Activated naive CD8-positive, alpha-beta T cell treated with anti-CD3 and anti-CD28 coated beads, Interleukin-2, amount 10 ng/mL, durations not matched to agents 7 days and 5 days (primary cell): Measurements from ENCODE around the gene EML6. TPM values are rescaled to one million over a fixed set of nuclear protein-coding genes. Genes with fewer than 3 reads are reported as not detected.

Experiments used
- ATAC-seq: fragments of 150-1000 bp; cut with Tn5 transposase; one replicate; pipeline ENCODE4 v1.10.0; 2021; ENCODE audit warnings: low read depth, moderate library complexity
- POLR2A ChIA-PET: fragments of 350-600 bp; sonication (Branson Sonifier 250); formaldehyde crosslinking; loops from one replicate; lab custom pipeline; 2021; ENCODE audit warnings: antibody characterized with exemption; lab: Charles Lee
- DNase-seq: peaks from one replicate; pipeline ENCODE4 v3.0.0; 2021
- H3K27ac Mint-ChIP-seq: one replicate; pipeline ENCODE4 v1.8.0; 2022; ENCODE audit warnings: mild to moderate bottlenecking, mixed read lengths
- H3K27me3 Mint-ChIP-seq: one replicate; pipeline ENCODE4 v1.8.0; 2022; ENCODE audit warnings: mild to moderate bottlenecking, moderate library complexity, mixed read lengths
- H3K36me3 Mint-ChIP-seq: one replicate; pipeline ENCODE4 v1.8.0; 2021; ENCODE audit warnings: mild to moderate bottlenecking, mixed read lengths
- H3K4me1 Mint-ChIP-seq: one replicate; pipeline ENCODE4 v1.8.0; 2021; ENCODE audit warnings: mixed read lengths
- H3K4me3 Mint-ChIP-seq: one replicate; pipeline ENCODE4 v1.8.0; 2022; ENCODE audit warnings: mild to moderate bottlenecking, moderate library complexity, mixed read lengths
- H3K9me3 Mint-ChIP-seq: one replicate; pipeline ENCODE4 v1.8.0; 2021; ENCODE audit warnings: mixed read lengths
- total RNA-seq, 2 experiments: library from RNA; stranded (reverse); gene quantifications; one replicate each; pipeline ENCODE4 v1.2.3, GENCODE V29; 2021

EML6 gene
- total RNA-seq, 2 experiments from 2014 or later = 2.1 to 2.4 TPM

DNA sequence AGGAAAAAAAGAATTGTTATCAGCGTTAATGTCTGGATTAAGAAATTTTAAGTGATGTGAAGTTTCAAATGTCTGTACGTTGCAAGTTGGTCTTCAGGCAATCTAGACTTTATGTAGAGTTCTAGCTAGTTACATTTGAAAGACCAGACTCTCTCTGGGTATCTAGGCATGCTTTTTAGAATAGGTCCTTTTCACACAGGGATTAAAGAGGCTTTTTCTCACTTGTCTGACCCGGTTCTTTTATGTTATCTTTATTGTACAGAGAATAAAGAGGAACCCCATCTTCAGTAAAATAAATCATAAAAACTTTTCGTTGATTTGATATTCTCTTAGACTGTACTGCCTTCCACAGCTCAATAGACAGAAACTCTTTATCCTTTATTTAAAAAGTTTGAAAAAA lies 8.5 kb upstream of the EML6 start:
- Mint-ChIP-seq H3K27ac (no peak overlapping the region), H3K4me3 (no peak overlapping the region), H3K9me3 (no peaks in the 10 kb centered on the region), H3K27me3 (peaks cover 62% of the 10 kb centered on the region), H3K36me3 (peaks cover 2% of the 10 kb centered on the region), H3K4me1 (peaks cover 2% of the 10 kb centered on the region)
- POLR2A ChIA-PET = no interaction called here
- DNase-seq (no peak), ATAC-seq (no peak)

DNA sequence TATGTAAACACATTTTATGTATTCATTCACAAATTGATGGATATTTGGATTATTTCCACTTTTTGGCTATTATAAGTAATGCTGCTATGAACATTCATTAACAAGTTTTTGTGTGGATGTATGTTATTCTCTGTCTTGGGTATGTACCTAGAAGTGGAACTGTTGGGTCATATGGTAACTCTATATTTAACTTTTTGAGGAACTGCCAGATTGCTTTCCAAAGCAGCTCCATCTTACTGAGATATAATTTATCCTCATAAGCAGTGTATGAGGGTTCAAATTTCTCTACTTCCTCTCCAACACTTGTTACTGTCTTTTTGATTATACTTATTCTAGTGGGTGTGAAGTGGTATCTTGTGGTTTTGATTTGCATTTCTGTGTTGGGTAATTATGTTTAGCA lies 7.1 kb upstream of the EML6 start:
- H3K36me3 Mint-ChIP-seq = no peaks in the 10 kb centered on the region

DNA sequence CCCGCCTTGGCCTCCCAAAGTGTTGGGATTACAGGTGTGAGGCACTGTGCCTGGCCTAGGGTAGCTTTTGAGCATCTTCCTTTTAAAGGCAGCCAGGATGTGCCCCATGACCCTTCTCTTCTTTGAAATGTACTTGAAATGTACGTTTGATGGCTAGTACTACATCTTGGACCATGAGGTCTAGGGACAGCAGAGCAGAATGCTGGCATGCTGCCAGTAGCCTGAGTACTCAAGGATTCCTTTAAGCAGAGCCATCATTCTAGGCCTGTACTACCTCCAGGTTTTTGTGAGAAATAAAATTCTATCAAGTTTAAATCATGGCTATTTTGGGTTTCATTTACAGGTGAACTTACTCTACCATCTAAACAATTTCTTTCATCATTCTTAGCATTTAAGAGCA lies 2.9 kb upstream of the EML6 start:
- H3K4me1 Mint-ChIP-seq = peaks cover 11% of the 10 kb centered on the region
- peaks cover 36% of the 10 kb centered on the region for H3K27me3 Mint-ChIP-seq
- no peak for ATAC-seq
- no peak overlapping the region for H3K4me3 Mint-ChIP-seq
- no peak for DNase-seq
- no peak overlapping the region for H3K27ac Mint-ChIP-seq
- POLR2A ChIA-PET = no interaction called here
- no peaks in the 10 kb centered on the region for H3K36me3 Mint-ChIP-seq
- H3K9me3 Mint-ChIP-seq = no peaks in the 10 kb centered on the region

More for the DNA sequence above, 7.1 kb upstream of the EML6 start:
- Mint-ChIP-seq H3K4me1 (no peaks in the 10 kb centered on the region), H3K9me3 (no peaks in the 10 kb centered on the region), H3K27ac (no peak overlapping the region), H3K4me3 (no peak overlapping the region), H3K27me3 (peaks cover 51% of the 10 kb centered on the region)
- ATAC-seq (no peak), DNase-seq (no peak)
- POLR2A ChIA-PET = no interaction called here

DNA sequence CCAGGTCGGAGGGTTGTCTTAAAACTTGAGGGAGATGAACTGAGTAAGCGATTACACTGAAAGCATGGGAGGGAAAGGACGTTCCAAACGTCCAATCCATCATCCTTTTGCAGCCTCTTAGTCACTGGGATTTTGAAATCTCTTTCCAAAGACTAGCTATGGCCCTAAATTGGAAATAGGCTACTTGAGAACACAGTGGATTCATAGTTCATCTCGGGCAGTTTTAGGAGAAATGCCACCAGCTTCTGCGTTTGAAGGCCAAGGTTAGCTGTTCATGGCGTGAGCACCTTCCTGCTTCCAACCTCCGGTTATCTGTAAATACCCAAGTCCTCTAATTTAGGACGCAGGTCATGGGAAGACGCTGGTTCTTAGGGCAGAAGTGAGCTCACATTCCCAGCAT lies 821 bp upstream of the EML6 start:
- H3K4me3 Mint-ChIP-seq = peak overlapping the region; percentile 92
- DNase-seq (no peak), ATAC-seq (no peak)
- H3K9me3 Mint-ChIP-seq = no peaks in the 10 kb centered on the region
- H3K27me3 Mint-ChIP-seq = peaks cover 46% of the 10 kb centered on the region
- H3K36me3 Mint-ChIP-seq = no peaks in the 10 kb centered on the region
- POLR2A ChIA-PET = interaction anchor here (0.8 to 1.2 kb wide), 3 partner anchors 17 to 328 kb away, joined by 3 read pairs; partner anchors contain the start of gene RTN4
- H3K4me1 Mint-ChIP-seq = peaks cover 11% of the 10 kb centered on the region
- H3K27ac Mint-ChIP-seq = no peak overlapping the region

DNA sequence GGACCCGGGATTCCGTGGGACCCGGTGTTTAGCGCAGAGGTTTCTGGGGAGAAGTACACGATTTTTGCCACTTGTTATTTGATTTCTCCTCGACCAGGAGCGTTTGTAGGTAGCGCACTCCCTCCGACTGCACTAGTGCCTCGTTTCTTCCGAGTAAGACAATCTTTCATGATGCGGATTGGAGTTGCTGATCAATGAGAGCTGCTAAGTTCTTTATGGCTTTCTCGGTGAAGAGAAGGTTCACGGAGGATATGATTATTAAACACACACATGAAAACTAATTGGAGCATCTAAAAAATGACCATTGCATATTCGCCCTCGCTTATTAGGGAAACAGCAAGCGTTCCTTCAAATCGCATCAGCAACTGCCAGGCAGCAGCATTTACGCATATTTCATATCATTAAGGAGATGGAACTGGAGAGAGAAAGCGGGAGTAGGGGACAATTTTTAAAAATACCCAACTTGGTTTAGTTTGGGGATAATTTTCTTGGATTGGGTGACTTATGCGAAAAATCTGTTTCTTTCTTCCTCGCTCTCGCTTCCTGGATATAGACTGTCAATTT lies 616 bp downstream of the EML6 start:
- peaks cover 41% of the 10 kb centered on the region for H3K27me3 Mint-ChIP-seq
- peak overlapping the region; percentile 92 for H3K4me3 Mint-ChIP-seq
- POLR2A ChIA-PET = no interaction called here
- peaks cover 11% of the 10 kb centered on the region for H3K4me1 Mint-ChIP-seq
- H3K9me3 Mint-ChIP-seq = no peaks in the 10 kb centered on the region
- H3K36me3 Mint-ChIP-seq = no peaks in the 10 kb centered on the region
- no peak for DNase-seq
- H3K27ac Mint-ChIP-seq = no peak overlapping the region
- ATAC-seq = no peak

DNA sequence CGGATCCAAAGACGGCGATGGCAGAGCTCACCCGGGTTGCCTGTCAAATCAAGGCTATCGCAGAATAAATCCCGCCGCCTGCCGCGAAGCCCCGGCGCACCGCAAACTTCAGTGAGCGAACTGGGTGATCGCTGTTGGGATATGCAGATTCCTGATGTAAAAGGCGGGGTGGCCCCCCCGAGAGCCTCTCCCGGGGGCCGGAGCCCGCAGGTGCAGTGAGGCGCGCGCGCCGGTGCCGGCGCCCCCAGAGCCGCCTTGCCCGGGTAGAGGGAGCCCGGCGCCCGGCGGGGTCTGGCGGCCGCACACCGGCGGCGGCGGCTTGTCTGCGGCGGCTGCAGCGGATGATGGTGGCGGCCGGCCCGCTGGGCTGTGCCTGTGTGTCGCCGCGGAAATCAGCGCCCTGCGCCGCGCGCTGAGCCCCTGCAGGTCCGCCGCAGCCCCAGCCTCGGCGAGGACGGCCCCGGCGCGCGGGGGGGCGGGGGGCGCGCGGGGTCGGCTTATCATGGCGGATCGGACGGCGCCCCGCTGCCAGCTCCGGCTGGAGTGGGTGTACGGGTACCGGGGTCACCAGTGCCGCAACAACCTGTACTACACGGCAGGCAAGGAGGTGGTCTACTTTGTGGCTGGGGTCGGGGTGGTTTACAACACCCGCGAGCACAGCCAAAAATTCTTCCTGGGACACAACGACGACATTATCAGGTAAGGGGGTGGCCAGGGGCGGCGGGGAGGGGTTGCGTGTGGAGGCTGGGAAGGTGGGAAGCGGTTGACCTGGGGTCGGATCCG lies 1.3 kb downstream of the EML6 start:
- peaks cover 38% of the 10 kb centered on the region for H3K27me3 Mint-ChIP-seq
- H3K9me3 Mint-ChIP-seq = no peaks in the 10 kb centered on the region
- H3K36me3 Mint-ChIP-seq = no peaks in the 10 kb centered on the region
- H3K27ac Mint-ChIP-seq = no peak overlapping the region
- ATAC-seq = no peak
- H3K4me1 Mint-ChIP-seq = peaks cover 11% of the 10 kb centered on the region
- peak overlapping the region; percentile 92 for H3K4me3 Mint-ChIP-seq
- DNase-seq = peak; percentile 60
- POLR2A ChIA-PET = no interaction called here

DNA sequence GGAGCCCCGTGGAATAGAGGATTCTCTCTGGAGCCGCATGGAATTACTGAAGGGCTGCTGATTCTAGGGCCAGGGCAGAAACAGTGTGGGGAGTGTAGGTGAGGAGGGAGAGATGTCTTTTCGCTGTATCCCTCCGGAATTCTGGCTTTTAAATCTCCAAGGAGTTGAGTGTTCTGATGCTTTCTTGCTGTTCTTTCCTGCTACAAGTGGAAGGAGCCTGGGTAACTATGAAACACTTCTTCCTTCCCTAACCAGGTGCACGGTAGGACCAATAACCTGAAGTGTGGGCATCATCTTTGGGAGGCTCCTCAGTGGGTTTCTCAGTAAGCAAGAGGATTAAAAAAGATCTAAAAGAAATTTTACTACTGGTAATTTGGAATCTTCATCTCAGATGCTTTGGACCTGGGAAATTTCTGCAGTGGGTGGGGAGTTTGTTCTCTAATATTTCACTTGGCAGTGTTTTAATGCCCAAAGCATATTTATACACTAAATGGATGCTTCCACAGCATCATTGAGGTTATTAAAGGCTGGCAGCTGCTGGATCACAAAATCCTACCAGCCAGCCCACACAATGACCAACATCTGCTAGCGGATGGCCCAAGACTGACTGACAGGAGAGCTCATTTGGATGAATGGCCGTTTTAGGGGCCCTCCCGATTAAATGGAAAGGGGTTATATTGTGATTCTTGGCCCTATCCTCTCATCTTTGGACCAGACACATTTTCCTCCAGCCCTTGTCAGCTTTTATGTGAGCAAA lies 2.1 kb downstream of the EML6 start:
- POLR2A ChIA-PET = no interaction called here

DNA sequence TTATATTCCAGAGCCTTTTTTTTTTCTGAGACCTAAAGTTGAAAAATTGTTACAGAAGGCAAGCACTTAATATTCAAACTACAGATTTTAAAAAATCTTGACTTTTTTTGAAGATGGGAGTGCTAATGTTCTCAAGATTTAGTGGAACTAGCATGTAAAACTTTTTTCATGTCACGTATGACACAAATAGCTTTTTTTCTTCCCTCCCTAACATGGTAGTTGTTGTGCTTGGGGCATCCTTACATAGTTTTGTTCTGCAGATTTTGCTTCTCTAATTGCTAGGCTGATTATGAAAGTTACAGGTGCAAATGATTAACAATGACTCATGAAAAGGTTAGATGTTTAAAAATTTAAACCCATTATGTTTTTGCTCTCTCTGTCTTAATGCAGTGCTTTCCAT lies 3.0 kb downstream of the EML6 start:
- H3K4me3 Mint-ChIP-seq = no peak overlapping the region
- H3K27me3 Mint-ChIP-seq = peaks cover 41% of the 10 kb centered on the region

More for the DNA sequence above, 2.1 kb downstream of the EML6 start:
- Mint-ChIP-seq H3K36me3 (no peaks in the 10 kb centered on the region), H3K4me1 (peaks cover 11% of the 10 kb centered on the region), H3K27me3 (peaks cover 38% of the 10 kb centered on the region), H3K27ac (no peak overlapping the region), H3K9me3 (no peaks in the 10 kb centered on the region), H3K4me3 (peak overlapping the region; percentile 76)
- ATAC-seq (no peak), DNase-seq (no peak)

DNA sequence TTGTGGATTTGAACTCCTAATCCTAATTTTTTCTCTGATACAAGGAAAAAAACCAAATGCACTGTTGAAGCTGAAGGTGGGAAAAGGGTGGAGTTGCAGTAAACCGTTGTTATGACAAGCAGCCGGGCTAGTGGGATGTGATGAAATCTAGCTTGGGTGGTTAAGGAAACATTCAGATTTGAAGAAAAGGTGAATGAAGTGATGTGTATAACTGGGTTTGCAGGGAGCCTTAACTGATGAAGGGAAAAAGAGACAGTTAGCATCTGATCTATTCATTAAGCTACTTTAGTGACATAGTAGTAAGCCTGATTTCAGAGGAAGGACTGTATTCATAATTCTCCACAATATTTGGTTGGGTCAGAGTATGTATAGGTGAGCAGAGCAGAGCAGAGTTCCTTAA lies 3.5 kb downstream of the EML6 start:
- Mint-ChIP-seq H3K27me3 (peaks cover 41% of the 10 kb centered on the region), H3K4me3 (no peak overlapping the region), H3K4me1 (peaks cover 11% of the 10 kb centered on the region), H3K27ac (no peak overlapping the region), H3K36me3 (no peaks in the 10 kb centered on the region), H3K9me3 (no peaks in the 10 kb centered on the region)
- ATAC-seq = no peak
- POLR2A ChIA-PET = no interaction called here
- no peak for DNase-seq

More for the DNA sequence above, 3.0 kb downstream of the EML6 start:
- no peak for ATAC-seq
- Mint-ChIP-seq H3K9me3 (no peaks in the 10 kb centered on the region), H3K27ac (no peak overlapping the region), H3K36me3 (no peaks in the 10 kb centered on the region), H3K4me1 (peaks cover 11% of the 10 kb centered on the region)
- no peak for DNase-seq
- POLR2A ChIA-PET = no interaction called here

DNA sequence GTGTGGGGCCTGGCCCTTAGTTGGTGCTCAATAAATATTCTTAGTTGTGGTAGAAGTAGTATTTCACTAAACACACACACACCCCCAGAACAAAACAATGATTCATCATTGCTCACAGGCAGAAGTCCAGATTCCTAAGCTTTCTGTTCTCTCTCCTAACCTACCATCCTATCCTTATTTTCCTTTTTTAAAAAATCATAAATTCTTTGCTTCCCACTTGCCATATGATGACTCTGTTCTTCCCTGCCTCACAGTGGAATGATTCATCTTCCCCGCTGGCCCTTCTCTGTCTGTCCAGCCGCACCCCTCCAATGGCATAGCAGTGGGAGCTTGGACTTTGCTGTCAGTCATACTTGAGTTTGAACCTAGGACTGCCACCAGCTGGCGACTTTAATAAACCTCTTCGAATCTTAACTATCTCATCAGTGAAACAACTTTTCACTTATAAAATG lies 5.2 kb downstream of the EML6 start:
- DNase-seq (no peak), ATAC-seq (no peak)
- H3K4me1 Mint-ChIP-seq = peaks cover 7% of the 10 kb centered on the region
- POLR2A ChIA-PET = no interaction called here
- H3K4me3 Mint-ChIP-seq = no peak overlapping the region
- H3K9me3 Mint-ChIP-seq = no peaks in the 10 kb centered on the region
- H3K27ac Mint-ChIP-seq = no peak overlapping the region
- H3K36me3 Mint-ChIP-seq = no peaks in the 10 kb centered on the region
- peaks cover 41% of the 10 kb centered on the region for H3K27me3 Mint-ChIP-seq

DNA sequence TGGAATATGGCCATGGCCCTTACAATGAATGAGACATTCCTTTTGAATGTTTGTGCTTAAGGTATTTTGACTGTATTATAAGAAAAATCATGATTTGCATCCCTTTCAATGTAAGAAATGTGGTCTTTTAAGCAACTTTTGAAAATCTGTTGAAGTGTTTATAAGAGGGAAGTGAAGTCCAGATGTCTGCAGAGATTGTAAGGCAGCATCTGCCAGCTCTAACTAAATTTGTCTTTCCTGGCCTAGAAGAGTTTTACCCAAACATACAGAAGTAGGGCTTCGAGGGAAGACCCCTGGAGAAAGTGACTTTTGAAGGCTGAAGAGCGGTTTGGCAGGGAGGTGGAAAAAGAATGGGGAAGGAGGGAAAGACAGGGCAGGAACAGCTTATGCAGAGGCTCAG lies 12.2 kb downstream of the EML6 start:
- Mint-ChIP-seq H3K4me1 (no peaks in the 10 kb centered on the region), H3K9me3 (no peaks in the 10 kb centered on the region), H3K27me3 (peaks cover 7% of the 10 kb centered on the region), H3K27ac (no peak overlapping the region), H3K4me3 (no peak overlapping the region), H3K36me3 (no peaks in the 10 kb centered on the region)
- POLR2A ChIA-PET = no interaction called here
- DNase-seq (no peak), ATAC-seq (no peak)

DNA sequence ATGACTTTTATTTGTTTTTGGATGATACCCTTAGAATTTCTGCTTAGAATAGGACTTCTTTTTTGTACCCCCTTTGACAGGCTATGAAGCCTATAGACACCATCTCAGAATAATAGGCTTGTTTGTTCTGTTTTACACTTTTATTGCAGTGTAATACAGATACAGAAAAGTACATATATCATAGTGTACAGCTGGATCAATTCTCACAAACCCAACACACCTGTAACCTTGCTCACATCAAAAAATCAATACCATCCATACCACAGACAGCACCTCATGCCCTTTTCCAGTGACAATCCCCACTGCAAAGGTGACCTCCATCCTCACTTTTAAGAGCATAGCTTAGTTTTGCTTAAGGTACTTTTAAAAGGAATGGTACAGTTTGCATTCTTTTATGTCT lies 14.8 kb downstream of the EML6 start:
- ATAC-seq (no peak), DNase-seq (no peak)
- Mint-ChIP-seq H3K36me3 (no peaks in the 10 kb centered on the region), H3K27me3 (peaks cover 7% of the 10 kb centered on the region), H3K4me3 (no peak overlapping the region), H3K9me3 (no peaks in the 10 kb centered on the region), H3K27ac (no peak overlapping the region), H3K4me1 (no peaks in the 10 kb centered on the region)
- POLR2A ChIA-PET = no interaction called here

DNA sequence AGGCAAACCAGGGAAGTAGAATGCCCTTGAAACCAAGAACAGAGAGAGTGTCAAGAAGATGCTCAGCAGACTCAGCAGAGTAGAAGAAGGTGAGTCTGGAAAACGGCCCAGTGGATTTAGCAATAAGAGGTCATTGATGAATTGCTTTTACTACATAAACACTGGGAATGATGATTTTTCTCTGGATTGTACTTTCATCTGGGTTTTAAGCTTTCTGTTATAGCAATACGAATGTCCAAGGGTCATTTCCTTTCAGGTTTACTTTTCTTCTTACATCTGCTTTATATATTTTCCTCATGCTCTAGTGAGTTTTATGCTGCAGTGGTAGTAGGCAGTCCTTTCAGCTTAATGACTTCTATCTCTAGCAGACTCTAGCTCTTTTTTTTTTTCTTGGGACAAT lies 16.9 kb downstream of the EML6 start:
- H3K27me3 Mint-ChIP-seq = peaks cover 8% of the 10 kb centered on the region
- H3K4me1 Mint-ChIP-seq = no peaks in the 10 kb centered on the region
- no peak for DNase-seq
- no peaks in the 10 kb centered on the region for H3K9me3 Mint-ChIP-seq
- no peak overlapping the region for H3K27ac Mint-ChIP-seq
- H3K4me3 Mint-ChIP-seq = no peak overlapping the region
- ATAC-seq = no peak
- POLR2A ChIA-PET = no interaction called here
- no peaks in the 10 kb centered on the region for H3K36me3 Mint-ChIP-seq
